AG04450 (cell line): ENCODE measurements around the gene MEIOB. TPM values are rescaled to one million over a fixed set of nuclear protein-coding genes. Genes with fewer than 3 reads are reported as not detected.

Experiments used
- CTCF ChIA-PET: fragments of 300-600, 350-600 bp; formaldehyde crosslinking; extraction: SDS; loops from one replicate; lab custom pipeline; 2022; ENCODE audit warnings: antibody characterized with exemption, inconsistent platforms; lab: Charles Lee
- POLR2A ChIA-PET: fragments of 350-600 bp; formaldehyde crosslinking; extraction: SDS; loops from one replicate; lab custom pipeline; 2021; ENCODE audit warnings: antibody characterized with exemption, inconsistent platforms; lab: Yijun Ruan, JAX
- DNase-seq: peaks from one replicate; pipeline ENCODE4 v3.0.0-alpha.2; 2011; ENCODE audit warnings: low read depth, low spot score
- H3K27ac ChIP-seq: one replicate; pipeline ENCODE4 v1.5.1; 2012; ENCODE audit warnings: low read depth, low read length, control low read depth
- H3K27me3 ChIP-seq: one replicate; pipeline ENCODE4 v1.6.0; 2012; ENCODE audit warnings: low read length; ENCODE audit not compliant: control insufficient read depth, insufficient read depth
- H3K4me3 ChIP-seq: 2 replicates; pipeline ENCODE4 v1.5.1; 2011; ENCODE audit warnings: mild to moderate bottlenecking, low read depth, low read length, control low read depth
- H3K9me3 ChIP-seq: 2 replicates; pipeline ENCODE4 v1.5.1; 2012; ENCODE audit warnings: low read length; ENCODE audit not compliant: control insufficient read depth, insufficient read depth
- polyA plus RNA-seq: library from polyadenylated mRNA; depleted of rRNA; stranded (reverse); fragments of >200 nt; gene quantifications from 2 replicates; pipeline ENCODE4 v1.2.3, GENCODE V29; 2011
- TF ChIP-seq, protein P1 (sequence below): IDR thresholded peaks from 2 replicates; pipeline ENCODE4 v1.5.1; 2011; ENCODE audit warnings: low read depth, low read length, control low read depth, inconsistent platforms

The MEIOB gene
- polyA plus RNA-seq, 1 experiment: 0.04 TPM

DNA sequence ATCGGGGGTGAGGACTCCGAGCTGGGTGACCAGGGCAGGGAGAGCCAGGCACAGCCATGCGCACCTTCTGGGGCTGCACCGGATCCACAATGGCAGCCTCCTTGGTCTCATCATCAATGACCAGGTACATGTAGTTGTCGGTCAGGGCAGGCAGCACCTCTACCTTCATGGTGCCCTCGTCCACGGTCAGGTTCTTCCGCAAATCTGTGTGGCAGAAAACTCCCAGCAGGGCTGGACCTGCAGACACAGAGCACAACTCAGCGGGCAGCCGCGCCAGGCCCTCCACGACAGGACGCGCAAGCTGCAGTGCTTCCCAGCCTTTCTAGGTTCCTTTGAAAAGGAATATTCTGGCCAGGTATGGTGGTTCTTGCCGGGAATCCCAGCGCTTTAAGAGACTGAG is 49.2 kb downstream of the MEIOB start:
- Histone ChIP-seq H3K9me3 (peaks cover 3% of the 10 kb centered on the region; the same call in 1 of the 2 replicates), H3K4me3 (no peak overlapping the region), H3K27ac (no peak overlapping the region), H3K27me3 (no peaks in the 10 kb centered on the region)
- DNase-seq: no peak
- ChIA-PET CTCF (interaction anchor here (0.6 to 1.0 kb wide), 3 partner anchors 9 to 49 kb away, joined by 3 to 9 read pairs (median 4); no protein-coding TSS in a partner anchor), POLR2A (no interaction called here)
- TF ChIP-seq, protein P1, sequence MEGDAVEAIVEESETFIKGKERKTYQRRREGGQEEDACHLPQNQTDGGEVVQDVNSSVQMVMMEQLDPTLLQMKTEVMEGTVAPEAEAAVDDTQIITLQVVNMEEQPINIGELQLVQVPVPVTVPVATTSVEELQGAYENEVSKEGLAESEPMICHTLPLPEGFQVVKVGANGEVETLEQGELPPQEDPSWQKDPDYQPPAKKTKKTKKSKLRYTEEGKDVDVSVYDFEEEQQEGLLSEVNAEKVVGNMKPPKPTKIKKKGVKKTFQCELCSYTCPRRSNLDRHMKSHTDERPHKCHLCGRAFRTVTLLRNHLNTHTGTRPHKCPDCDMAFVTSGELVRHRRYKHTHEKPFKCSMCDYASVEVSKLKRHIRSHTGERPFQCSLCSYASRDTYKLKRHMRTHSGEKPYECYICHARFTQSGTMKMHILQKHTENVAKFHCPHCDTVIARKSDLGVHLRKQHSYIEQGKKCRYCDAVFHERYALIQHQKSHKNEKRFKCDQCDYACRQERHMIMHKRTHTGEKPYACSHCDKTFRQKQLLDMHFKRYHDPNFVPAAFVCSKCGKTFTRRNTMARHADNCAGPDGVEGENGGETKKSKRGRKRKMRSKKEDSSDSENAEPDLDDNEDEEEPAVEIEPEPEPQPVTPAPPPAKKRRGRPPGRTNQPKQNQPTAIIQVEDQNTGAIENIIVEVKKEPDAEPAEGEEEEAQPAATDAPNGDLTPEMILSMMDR: no peak

DNA sequence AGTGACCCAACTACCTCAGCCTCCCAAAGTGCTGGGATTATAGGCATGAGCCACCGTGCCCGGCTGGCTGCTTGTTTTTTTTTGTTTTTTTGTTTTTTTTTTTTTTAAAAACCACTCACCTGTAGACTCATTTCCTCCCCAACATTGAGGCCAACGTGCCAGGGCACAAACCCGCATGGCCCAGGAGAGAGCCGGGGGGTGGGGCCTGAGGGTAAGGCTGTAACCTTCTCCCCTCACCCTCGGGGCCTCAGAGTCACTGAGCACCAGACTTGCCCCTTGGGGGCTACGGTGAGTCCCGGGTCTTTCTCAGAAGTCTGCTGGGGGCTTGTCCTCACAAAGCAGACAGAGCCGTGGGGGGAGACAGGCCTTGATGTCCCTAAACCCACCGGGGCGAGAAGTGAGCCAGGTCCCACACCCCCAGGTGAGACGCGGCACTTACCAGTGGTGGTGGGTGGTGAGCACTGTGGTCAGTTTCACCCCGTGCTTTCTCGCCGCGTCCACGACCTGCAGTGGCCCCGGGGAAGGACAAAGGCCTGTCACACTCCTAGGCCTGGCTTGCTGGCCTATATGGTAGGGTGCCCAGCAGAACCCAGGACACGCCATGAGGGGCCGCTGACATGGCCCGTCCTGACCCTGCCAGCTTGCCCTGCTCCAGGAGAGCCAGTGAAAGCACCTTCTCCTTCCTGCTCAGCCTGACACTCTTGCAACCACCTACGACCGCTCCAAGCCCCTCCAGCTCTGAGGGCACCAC is 49.9 kb downstream of the MEIOB start:
- ChIA-PET POLR2A (no interaction called here), CTCF (no interaction called here)
- H3K4me3 ChIP-seq: no peak overlapping the region
- H3K27ac ChIP-seq: no peak overlapping the region
- no peak for DNase-seq
- no peaks in the 10 kb centered on the region; the same call in 1 of the 2 replicates for H3K9me3 ChIP-seq
- no peaks in the 10 kb centered on the region for H3K27me3 ChIP-seq
- TF ChIP-seq, protein P1: no peak

DNA sequence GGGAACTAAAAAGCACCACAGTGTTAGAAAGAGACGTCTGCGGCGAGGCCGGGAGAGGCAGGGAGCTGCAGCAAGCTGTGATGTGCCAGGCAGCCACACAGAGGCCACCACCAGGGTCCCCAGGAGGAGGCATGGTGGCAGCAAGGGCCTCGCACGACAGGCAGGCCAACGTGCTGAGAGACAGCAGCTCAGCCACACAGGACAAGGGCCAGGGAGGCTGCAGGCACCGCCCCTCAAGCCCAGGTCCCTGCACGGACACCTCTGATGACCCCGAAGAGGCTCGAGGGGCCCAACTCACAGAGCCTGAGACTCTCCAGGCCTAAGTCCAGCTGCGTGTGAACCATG is 51.0 kb downstream of the MEIOB start:
- no peak for DNase-seq
- no peaks in the 10 kb centered on the region for H3K27me3 ChIP-seq
- TF ChIP-seq, protein P1: no peak
- no peaks in the 10 kb centered on the region; the same call in 1 of the 2 replicates for H3K9me3 ChIP-seq
- no peak overlapping the region for H3K27ac ChIP-seq
- ChIA-PET CTCF (no interaction called here), POLR2A (no interaction called here)
- H3K4me3 ChIP-seq: no peak overlapping the region

DNA sequence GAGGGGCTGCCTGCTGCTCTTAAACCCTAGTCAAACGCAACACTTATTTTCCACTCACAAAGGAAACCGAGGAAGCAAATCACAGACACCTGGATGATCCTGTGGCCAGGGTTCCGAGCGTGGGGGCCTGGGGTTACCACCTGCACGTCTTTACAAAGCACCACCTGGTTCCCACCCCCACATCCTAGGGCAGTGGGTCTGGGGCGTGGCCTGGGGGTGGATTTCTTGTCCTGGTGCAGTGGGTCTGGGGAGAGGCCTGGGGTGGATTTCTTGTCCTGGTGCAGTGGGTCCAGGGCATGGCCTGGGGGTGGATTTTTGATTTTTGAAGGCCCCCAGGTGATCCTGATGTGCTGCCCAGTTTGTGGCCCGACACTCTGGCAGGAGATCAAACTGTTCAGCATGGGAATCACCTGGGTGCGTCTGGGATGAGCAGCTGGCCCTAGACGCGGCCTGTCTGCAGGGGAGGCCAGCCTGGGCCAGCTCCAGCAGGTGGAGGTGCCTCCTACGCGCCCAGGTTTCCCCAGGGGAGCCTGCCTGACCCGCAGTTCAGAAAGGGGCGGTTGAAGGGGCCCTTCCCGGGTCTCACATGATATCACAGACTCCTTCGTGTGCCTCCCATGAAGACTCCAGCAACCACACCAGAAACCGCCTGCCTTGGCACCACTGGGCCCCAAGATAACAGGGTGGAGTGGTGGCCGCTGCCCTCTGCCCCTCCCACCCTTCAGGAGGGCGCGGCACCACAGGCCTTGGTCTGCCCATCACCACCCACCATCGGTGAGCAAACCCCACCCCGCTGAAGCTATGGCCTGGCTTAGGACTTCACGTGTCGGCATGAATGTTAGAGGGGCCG is 51.6 kb downstream of the MEIOB start:
- ChIA-PET CTCF (no interaction called here), POLR2A (no interaction called here)
- H3K27me3 ChIP-seq: no peaks in the 10 kb centered on the region
- H3K27ac ChIP-seq: no peak overlapping the region
- no peak for DNase-seq
- TF ChIP-seq, protein P1: no peak
- no peaks in the 10 kb centered on the region; the same call in 1 of the 2 replicates for H3K9me3 ChIP-seq
- H3K4me3 ChIP-seq: no peak overlapping the region

DNA sequence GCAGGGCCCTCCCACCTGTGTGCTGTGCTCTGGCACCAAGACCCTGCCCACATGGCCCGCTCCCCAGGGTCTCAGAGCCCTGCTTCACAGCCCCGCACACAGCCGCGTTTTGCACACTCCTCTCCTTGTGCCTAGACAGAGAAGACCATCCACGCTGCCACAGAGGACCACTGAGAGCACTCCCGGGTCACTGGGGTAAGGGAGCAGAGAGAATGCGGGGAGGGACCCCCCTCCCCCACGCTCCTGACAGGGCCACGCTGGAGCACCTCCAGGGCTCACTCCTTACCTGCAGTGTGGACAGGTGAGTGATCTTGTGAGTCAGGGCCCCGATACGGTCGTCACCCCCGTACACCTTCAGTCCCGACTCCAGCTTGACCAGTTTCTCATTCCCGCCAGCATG is 52.4 kb downstream of the MEIOB start:
- H3K27ac ChIP-seq: no peak overlapping the region
- no peaks in the 10 kb centered on the region; the same call in 1 of the 2 replicates for H3K9me3 ChIP-seq
- H3K4me3 ChIP-seq: no peak overlapping the region
- TF ChIP-seq, protein P1: no peak
- POLR2A ChIA-PET: no interaction called here
- CTCF ChIA-PET: no interaction called here
- no peak for DNase-seq
- no peaks in the 10 kb centered on the region for H3K27me3 ChIP-seq
